Stimulated activated CD4-positive, alpha-beta T cell treated with anti-CD3 and anti-CD28 coated beads, Interleukin-12 subunit alpha, Interleukin-12 subunit beta, amount 100 ng/mL, for 48 hours (primary cell): ENCODE measurements around the gene TFB2M.

Experiments used
- DNase-seq, 3 donors: peaks; one replicate each; pipeline ENCODE4 v3.0.0-alpha.2; 2020; ENCODE audit warnings: low read depth in 2 of 3, low spot score in 1 of 3

TFB2M gene

DNA sequence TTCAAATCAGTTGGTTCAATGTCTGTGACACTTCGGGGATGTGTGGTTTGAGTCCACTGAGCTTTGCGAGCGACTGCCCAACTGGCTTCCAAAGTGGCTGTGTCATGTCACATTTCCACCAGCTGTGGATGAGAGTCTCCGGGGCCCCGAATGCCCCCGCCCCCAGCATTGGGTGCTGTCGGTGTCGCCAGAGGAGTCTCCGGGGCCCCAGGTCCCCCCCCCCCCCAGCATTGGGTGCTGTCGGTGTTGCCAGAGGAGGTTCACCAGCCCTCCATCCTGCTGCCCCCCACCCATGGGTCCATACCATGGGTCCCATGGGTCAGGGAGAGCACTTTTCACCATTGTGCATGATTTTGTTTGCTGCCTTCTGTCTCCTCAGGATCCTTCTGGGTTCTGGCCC is 49.9 kb downstream of the TFB2M start:
- no peak for DNase-seq

DNA sequence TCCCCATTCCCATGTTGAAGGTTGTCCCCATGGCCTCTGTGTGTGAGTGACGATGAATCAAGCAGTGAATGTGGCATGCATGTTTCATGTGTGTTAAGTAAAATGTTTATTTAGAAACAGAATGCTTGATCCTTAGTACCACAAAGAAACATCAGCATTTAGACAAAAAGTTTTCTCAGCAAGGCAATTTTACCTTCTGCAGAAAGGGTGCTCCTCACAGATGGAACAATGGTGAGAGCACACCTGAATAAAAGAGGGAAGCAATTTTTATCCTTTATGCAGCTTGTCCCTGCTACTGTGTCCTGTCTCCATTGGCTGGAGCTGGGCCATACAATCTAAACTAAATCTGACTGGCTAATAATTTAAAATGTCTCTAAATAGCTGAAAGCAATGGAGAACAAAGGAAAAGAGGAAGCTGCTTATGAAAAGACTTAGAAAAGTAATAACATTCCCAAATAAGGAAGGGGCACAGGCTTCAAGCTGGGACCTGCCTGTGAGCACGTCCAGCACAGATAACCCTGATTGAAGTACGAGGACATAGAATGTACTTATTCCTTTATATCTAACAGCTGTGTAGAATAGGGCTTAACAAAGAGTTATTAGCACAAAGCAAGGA is 50.6 kb downstream of the TFB2M start:
- no peak for DNase-seq

DNA sequence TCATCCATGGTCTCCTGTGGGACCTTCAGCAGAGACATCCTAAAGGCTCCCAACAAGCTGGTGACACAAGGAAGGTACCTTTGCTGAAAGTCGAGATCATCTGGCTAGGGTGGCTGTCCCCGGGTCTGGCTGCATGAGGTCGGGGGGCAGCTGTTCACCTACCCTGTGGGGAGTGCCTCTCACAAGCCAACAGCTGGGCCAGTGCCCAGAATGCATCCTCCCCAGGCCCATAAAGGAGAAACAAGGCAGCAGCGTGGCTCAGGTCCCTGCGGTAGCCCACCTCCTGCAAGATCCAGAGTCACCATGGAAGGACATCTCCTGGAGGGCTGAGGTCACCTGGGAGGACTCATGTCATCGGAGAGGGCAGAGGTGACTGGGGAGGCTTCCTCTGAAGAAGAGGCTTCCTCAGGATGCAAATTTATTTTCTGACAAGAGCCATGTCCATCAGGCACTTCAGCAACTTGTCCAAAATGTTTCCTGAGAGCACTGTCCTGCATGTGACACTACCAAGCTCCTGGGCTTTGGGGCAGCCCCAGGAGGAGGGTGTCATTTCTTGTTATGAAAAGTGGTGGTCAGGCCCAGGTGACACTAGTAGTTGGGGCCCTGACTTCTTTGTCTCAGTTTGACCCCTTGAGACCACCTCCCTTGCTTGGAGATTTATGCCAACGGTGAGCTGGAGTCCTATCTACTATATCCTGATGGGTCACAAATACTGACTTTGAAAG is 52.3 kb downstream of the TFB2M start:
- no peak for DNase-seq

DNA sequence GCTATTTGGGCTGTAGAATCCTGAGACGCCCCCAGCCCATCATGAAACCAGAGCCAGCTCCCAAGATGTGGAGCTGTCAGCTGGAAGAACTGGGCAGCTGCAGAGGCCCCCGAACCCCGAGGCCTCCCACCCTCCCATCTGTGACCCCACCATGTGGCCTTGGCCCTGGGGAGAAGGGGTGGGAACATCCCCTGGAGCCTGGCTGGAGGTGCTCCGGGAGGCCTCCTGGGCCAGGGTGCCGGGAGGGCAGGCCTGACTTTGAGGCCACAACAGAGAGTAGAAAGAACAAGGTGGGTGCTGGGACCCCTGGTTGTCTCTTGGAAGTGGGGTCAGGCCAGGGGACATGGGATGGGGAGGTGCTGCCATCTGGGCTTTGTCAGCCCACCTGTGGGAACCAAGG is 53.0 kb downstream of the TFB2M start:
- no peak for DNase-seq

DNA sequence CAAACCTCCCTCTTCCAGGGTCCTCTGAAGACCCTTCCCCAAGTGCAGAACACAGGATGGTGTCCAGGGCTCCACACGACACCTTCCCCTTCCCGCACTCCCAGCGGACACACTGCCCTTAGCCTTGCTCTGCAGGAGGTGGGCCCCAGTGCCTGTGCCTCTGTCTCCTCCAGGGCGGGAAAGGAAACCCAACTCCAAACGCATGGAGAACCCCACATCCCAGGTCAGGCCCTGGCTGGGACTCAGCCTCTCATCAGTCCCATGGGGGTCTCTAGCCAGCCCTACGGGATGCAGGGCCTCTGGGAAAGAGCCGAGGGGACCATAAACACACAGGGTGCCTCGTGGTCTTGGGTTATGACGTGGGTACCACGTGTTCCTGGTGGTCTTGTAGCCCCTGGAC is 53.4 kb downstream of the TFB2M start:
- DNase-seq, result no peak

DNA sequence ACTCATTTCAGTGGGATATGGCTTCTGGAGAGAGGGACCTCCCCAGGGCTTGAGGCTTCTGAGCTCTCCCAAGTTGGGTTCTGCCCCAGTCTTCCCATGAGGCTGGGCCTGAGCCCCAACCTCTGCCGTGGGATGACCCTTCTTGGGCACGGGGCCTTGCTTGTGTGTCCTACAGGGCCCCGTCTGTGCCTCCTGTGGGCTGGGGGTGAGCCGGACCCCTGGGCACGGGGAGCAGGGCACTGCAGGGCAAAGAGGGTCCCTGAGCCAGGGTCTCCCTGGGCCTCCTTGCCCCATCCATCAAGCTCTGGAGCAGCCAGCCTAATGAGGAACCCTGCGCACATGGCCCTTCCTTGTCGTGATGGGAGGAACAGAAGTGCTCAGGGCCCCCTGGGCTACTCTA is 53.8 kb downstream of the TFB2M start:
- DNase-seq, result no peak

DNA sequence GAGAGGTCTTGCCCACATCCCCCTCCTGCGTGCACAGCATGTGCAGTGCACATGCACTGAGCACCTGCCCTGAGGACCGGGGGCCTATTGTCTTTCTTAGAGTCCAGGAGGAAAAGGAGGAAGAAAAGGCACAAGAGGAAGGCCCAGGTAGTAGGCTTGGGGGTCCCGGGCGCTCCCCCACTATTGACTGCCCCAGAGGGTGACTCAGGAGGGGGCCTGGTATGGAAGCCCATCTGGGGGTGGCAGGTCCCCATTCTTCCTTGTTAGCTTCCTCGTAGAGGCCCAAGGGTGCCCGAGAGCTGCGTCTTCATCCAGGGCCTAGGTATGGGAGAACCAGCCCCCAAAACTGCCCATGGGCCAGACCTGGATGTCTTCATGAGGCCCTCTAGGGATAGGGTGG is 54.9 kb downstream of the TFB2M start:
- DNase-seq, result no peak

DNA sequence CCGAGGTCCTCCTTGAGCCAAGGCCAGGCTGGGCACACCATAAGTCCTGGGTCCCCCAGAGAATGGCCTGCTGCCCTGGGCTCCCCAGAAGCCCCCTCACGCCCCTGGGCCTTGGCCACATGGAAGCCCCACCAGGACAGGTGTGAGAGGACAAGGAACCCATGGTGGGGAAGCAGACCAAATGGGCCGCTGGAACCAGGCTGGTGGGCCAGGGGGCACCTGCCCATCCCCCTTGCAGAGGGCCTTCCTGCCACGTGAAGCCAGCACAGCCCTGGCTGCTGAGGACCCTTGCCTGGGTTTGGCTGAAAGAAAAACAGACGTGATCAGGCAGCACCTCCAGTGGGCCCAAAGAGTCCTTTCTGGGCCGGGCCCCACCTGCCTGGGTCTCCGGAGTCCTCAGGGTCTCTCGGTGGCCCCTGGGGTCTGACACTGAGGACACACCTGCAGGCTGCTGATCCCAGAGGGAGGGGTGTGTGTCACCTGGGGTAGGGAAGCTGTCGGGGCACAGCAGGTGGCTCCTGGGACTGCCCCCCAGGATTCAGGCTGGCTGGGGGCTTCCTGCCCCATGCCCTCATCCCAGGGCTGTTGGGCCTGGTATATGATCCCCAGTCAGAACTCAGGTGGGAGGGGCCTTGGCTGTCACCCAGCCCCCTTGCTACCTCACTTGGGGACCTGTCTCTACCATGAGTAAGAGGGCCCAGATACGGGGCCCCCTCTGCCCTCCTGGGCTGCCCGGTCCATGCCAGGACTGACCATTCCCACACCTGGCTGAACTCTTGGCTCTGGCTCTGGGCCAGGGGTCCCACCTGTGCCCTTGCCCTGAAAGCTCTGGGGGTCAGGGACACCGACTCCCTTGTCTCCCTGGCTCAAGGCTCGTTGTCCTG is 55.7 kb downstream of the TFB2M start:
- DNase-seq, result no peak

DNA sequence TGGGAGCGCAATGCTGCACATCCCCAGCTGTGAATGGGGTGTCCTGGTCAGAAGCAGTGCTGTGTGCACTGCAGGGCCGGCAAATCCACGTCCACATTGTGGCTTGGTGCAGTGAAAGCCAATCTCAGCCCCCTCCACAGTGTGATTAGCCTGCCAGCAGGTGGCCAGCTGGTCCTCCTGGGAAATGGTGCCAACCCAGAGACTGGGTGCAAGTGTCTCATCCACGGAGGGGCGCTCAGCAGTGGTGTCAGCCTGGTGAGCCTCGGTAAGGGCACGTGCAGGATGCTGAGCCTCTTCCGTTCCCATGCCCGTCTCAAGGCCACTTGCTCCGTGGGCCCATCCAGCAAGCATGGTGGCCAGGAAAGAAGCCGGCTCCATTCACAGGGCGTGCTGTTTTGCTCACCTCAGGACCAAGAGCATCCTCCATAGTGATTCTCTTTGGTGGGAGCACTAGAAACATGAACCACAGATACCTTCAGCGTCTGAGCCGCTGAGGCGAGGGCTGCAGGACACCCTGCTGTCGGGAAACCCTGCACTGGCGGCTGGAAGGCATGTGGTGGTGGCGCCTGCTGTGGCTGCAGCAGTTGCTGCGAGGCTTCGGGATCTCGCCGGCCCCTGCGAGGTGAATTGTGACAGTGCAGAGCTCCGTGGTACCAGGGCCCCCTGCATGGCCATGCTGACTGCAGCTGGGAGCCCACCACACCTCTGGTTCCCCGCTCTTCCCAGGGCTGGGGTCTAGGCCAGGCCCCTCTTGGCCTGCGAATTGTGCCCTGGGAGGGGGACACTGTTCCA is 57.0 kb downstream of the TFB2M start:
- DNase-seq, result no peak

DNA sequence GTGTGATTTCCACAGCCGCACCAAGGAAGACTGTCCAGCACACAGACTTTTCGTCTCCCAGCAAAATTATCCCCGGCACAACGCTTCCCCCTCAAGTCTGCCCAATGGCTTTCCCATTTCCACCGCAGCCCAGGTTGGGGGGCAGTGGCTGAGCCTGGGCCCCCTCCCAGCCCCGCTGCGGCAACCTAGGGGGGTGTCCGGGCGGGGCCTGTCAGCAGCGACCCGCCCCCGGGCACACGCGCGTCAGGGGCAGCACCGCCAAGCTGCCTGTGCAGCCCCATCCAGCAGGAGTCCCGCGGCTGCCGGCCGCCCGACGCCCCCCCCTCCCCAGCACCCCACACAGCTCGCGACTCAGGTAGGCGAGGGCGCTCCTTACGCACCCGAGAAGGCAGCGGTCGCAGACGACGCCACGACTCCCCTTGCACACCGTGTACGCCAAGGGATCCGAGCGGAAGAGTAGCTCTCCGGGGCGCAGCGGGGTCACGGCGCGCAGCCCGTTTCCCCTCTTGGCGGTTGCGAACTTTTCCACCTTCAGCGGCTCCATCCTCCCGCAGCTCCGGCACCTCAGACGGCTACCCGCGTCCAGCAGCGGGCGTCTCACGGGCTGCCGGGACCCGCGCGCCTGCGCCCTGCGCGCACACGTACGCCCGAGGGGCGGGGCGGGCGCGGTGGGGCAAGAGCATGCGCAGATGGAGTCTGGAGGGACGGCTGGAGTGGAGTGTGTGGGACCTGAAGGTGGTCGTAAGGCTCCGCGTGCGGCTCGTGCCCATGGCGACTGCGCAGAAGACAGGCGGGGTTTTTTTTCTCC is 59.2 kb downstream of the TFB2M start, which contains the start of gene SMYD3:
Gene SMYD3 (minus strand): TSS at position 606 of the 808 bp plus-strand sequence.
- DNase-seq, result peak; percentile 41 to 73 (median 50)

DNA sequence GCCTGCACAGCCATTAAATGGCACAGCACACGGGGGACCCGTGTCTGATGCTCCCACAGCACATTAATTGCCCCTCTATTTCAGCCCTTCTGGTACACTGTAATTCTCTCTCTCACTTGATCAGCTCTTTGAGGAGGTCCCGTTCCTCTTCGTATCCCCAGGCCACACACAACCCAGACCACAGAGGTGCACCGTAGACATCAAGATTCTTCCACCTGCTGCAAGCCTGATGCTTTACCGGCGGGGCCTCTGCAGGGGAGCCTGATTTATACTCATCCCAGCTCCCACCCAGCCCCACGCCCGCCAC is 59.7 kb downstream of the TFB2M start:
- no peak for DNase-seq

DNA sequence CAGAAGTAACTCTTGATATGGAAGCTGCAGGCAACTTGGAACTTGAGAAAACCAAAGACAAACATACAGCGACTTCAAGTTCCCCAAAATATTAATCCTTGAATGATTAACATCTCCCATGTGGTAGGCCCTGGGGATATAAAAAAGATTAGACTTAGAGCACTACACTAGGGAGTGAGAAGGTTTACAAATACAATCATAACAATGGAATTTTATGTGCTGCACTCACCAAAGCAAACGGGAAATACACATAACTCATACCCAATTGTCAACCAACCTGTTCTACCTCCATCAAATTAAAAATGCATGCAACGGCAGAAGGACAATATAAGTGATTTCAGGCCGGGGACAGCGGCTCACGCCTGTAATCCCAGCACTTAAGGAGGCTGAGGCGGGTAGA is 62.7 kb downstream of the TFB2M start:
- DNase-seq, result no peak

DNA sequence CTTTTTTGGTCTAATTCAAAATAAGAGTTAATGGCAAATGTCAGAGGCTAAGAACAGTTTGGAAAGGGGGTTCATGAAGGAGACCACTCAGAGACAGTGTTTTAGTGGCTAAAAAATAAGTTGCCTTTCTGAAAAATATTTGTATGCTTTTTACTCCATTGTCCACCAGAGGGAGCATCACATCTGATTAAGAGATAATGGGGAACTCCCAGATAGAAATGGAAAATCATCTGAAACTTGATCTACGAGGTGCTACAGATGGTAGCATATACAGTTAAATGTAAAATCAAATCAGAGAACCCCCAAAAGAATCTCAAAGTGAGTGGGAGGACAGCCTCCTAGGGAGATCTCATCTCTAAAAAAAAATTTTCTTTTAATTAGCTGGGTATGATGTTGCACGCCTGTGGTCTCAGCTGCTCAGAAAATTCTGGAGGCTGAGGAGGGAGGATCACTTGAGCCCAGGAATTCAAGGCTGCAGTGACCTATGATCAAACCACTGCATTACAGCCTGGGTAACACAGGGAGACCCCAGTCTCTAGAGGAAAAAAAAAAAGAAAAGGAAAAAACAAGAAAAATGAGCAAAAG is 68.6 kb downstream of the TFB2M start:
- peak in 1 of 3 donors; percentile 45 for DNase-seq

DNA sequence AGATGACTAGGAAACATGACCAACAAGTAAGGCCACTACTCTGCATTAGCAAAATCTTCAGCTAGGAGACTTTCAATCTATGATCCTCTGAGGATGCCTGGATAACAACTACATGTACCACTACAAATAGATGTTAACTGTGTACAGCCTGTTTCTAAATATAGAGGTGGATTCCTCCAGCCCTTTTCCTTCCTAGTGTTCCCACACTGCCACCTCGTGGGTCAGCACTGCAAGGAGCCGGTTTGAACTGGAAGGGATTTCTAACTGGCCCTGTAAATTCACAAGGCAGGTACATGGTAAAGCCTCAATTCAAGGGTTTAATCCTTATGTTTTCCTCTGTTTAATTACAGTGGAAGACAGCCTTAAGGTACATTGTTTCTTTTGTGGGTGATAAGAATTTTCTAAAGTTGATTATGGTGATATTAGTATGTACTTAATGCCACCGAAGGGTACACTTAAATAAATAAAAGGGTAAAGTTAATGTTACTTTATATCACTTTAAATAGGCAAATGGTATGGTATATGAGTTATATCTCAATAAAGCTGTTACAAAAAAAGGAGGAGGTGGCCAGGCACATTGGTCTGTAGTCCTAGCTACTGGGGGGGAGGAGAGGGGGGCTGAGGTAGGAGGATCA is 73.3 kb downstream of the TFB2M start:
- DNase-seq, result peak in 2 of 3 donors; percentile 30 to 40

DNA sequence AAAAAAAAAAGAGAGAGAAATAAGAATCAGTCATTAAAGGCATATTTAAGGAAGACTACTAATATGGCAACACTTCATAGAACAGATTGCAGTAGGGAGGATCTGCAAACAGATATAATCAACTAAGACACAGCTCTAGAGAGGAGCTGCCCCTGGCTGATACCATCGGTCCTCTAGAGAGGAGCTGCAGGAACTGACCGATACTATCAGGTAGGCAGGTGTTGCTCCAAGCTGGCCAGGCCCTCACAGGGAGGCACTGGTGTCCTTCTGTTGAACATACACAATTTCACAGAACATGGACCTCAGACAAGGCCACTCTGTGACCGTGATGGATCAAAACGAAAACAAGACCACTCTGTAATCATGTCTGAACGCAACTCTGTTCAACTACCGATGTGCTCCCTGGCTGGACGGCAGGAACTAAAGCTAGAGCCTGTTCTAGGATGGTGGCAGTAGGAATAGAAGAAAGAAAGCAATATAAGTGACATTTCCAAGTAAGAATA is 74.5 kb downstream of the TFB2M start:
- DNase-seq, result no peak
